ENCODE measurements around the gene DIRAS1.
A peak's percentile ranks its signal among the peaks of the same experiment; 100 is the strongest.

The DIRAS1 gene

DNA sequence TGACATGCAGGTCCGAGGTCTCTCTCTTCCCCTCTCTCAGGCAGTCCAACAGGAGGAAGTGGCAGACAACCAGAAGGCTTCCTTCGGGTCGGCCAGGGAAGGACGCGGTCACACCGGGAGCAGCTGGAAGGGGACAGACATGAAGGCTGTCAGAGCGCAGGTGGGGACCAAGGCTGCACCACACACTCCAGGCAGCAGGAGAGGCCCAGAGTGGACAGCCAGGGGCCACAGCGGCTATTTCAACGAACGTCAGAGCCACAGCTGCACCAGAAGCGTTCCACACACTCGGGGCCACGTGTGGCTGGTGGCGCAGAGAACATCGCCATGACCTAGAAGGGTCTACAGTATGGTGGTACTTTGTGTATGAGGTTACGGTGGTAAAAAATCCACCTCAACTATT, 34.6 kb upstream of the DIRAS1 start:
- DNase-seq (ENCODE audit: low read depth in 2 of 2): no peak

GRCh38 chr19:2755448-2755705, 34.2 kb upstream of the DIRAS1 start:
- DNase-seq (ENCODE audit: low read depth in 2 of 2): no peak

- DNase-seq (ENCODE audit: low read depth in 2 of 2): no peak
Observed at GRCh38 chr19:2754659-2755447, 33.7 kb upstream of the DIRAS1 start.

DNA sequence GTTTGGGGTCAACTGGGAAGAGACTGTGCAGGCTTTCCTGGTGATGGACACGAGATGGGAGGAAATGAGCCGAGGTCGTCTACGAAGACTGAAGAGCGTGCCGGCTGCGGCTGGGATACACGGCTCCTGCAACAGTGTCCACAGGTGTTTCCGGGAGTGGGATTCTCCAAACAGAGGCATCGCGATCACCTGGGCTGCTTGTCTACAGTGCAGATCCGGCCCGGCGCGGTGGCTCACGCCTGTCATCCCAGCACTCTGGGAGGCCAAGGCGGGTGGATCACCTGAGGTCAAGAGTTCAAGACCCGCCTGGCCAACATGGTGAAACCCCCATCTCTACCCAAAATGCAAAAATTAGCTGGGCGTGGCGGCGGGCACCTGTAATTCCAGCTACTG, 30.3 kb upstream of the DIRAS1 start:
- no peak for DNase-seq (ENCODE audit: low read depth in 2 of 2)

GRCh38 chr19:2750808-2751437, 29.8 kb upstream of the DIRAS1 start:
- DNase-seq (ENCODE audit: low read depth in 2 of 2): no peak

DNA sequence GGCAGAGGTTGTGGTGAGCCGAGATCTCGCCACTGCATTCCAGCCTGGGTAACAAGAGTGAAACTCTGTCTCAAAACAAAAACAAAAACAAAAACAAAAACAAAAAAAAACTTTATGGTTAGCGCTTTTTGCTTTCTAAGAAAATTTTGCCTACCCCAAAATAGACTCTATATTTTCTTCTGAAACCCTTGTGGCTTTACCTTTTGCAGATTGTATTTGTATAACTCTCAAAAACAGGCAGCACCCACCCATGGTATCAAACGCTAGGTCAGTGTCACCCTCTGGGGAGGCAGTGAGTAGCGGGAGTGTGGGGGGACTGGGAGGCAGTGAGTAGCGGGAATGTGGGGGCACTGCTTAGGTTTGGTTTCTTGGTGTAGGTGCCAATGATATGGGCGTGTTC, 26.2 kb upstream of the DIRAS1 start:
- DNase-seq (ENCODE audit: low read depth in 2 of 2): no peak

GRCh38 chr19:2744113-2744512, 22.9 kb upstream of the DIRAS1 start:
- DNase-seq (ENCODE audit: low read depth in 2 of 2): no peak

- no peak for DNase-seq (ENCODE audit: low read depth in 2 of 2)
Observed at GRCh38 chr19:2743099-2743498, 21.9 kb upstream of the DIRAS1 start.

- no peak for DNase-seq (ENCODE audit: low read depth in 2 of 2)
Observed at GRCh38 chr19:2740314-2740656, 19.1 kb upstream of the DIRAS1 start.

- peak; percentile 97 to 99 for DNase-seq (ENCODE audit: low read depth in 2 of 2)
Observed at GRCh38 chr19:2739602-2740313, 18.6 kb upstream of the DIRAS1 start, which contains the start of gene SLC39A3. Gene SLC39A3 (minus strand): TSS chr19:2740017. CDS start chr19:2737257, 2,760 bp downstream.

GRCh38 chr19:2736550-2737190, 15.5 kb upstream of the DIRAS1 start:
- DNase-seq (ENCODE audit: low read depth in 2 of 2): no peak

- DNase-seq (ENCODE audit: low read depth in 2 of 2): no peak
Observed at GRCh38 chr19:2735374-2735773, 14.2 kb upstream of the DIRAS1 start.

DNA sequence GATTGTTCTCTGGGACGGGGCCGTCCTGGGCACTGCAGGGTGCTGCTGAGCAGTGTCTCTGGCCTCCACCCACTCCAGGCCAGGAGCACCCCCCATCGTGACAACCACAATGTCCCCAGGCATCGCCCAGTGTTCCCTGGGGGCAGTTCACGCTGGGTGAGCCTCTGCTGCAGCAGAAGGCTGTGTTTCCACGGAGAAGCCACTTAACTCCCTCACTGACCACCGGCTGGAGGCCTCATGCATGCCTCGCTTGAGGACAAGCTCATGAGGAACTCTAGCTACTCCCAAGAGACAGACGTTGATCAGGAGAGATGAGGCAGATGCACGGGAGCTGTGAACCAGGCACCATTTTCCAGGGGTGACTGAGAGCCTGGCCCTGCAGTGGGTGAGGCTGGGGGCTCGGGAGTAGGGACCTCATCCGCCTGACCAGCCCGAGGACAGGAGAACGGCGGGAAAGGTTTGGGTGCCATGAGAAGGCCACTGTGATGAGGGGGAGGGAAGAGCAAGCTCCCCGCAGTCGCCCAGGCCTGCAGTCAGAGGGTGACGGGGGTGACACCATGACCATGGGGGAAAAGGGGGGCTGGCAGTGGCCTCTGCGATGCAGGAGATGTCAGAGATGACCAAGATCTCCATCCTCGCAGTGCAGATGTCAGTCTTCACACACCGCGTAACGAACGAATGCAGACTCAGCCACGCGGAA, 13.6 kb upstream of the DIRAS1 start:
- no peak for DNase-seq (ENCODE audit: low read depth in 2 of 2)

DNA sequence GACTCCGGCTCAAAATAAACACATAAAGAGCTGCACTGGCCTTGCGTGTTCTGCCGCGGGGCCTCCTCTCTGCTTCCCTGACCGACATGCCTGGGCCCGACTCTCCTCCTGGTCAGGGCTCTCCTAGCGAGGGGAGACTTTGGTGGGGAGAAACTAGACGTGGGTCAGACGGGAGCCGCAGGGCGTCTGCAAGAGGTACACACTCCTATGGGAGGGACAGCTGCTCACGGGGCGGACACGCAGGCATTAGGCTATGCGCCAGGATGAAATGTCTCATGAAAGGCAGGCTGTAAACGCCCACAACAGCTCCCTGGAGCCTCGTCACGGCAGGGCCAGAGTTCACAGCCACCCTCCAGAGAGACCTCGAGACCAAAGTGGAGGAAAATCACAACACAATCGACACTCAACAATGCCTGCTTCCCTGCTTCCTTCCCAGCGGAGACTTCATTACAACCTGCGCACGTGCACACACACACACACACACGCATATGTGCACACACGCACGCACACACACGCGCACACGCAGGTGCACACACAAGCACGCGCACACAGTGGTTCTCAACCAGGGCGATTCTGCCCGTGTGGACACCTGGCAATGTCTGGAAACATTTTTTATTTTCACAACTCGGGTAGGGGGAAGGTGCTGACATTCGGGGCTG, 12.9 kb upstream of the DIRAS1 start:
- no peak for DNase-seq (ENCODE audit: low read depth in 2 of 2)

GRCh38 chr19:2732883-2733282, 11.7 kb upstream of the DIRAS1 start:
- DNase-seq (ENCODE audit: low read depth in 2 of 2): no peak

GRCh38 chr19:2732157-2732725, 11.1 kb upstream of the DIRAS1 start:
- DNase-seq (ENCODE audit: low read depth in 2 of 2): no peak

DNA sequence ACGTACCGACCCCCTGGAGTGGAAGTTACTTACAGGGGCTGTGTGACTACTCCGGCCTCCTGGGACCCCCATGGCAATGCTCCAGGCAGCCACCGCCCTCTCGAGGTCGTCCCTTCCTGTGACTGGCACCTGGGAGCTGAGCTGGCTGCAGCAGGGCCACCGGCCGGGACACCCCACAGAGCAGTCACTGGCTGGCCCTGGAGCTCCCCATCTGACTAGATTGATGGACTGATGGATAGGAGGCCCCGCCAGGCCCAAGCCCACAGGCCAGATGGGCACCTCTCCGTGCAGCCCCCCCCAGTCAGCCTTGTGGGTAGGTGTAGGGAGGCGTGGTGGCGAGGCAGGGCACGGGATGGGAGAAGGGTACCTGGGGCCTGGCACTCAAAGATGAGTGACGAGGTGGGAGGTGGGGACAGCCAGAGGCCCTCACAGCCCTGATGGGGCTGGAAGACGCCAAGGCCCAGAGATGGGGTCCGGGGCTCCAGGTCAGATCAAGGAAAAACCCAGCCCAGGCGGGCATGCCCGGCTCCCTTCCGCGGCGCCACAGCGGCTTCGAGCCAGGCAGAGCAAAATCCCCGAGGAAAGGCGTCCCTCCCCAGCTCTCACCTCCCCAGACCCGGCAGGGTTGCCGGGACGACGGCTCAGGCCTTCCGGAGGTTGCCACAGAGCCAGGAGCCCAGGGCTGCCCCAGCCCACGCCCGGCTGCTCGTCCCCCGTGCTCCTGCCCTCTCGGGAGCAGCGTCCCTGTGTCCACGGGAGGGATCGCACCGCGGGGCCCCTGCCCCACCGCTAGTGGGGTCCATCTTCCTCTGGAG, 10.2 kb upstream of the DIRAS1 start:
- DNase-seq (ENCODE audit: low read depth in 2 of 2): no peak

DNA sequence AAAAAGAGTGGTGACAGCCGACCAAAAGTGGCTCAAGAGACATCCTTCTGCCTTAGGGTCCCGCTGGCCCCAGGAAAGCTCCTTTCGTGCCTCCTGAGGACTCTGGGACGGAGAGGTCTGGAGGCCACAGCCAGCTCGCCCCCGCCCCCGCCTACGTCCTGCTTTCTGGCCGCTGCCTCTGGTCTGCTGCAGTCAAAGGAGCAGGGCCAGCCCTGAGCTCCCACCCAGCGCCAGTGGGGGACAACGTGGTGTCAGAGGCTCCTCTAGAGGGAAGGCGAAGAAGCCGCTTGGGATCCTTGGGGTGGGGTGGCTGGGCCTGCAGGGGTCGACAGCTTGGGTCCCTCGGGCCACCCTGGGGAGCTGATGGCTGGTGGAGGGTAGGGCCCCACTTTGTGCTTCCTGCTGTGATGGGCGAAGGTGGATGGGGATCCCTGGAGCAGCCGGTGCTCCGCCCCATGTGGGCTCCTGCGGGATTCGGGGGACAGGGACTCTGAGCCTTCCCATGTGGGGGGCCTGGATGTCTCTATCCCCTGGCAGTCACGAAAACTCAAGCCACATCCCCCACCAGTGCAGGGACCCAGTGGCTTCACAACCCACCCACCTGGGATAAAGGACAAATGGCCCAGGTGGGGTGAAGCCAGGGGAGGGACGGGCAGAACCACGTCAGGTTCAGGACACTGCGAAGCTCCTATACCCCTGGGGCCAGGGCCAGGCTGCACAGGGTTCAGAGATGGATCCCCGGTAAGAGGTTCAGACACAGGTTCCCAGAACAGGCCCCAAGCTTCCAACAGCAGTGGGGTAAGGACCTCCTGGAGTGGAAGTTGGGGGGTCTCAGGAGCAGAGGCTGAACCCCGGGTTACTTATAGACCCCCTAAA, 9.0 kb upstream of the DIRAS1 start:
- no peak for DNase-seq (ENCODE audit: low read depth in 2 of 2)

DNA sequence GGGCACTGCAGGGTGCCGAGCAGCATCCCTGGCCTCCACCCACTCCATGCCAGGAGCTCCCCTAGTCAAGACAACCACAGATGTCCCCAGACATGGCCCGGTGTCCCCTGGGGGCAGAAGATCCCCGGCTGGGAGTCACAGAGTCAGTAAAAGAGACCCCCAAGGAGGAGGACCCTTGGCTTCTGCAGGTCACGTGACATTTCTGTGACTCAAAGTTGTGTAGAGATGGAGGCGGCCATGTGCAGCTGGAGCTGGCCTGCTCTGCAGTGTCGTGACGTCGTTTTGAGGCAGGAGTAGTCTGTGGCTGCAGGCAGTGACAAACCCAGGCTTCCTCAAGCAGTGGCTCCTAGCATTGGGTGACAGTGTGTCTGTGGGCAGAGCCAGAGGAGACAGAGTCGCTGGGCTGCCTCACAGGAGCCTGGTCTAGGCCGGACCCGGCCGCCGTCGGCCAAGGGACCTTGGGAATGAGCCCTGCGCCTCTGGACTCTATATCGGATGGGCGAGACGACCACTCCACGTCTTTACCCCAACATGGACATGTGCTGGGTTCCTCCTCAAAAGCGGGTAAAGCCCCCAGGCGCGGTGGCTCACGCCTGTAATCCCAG, 7.7 kb upstream of the DIRAS1 start:
- no peak for DNase-seq (ENCODE audit: low read depth in 2 of 2)

All from stimulated activated CD8-positive, alpha-beta memory T cell treated with anti-CD3 and anti-CD28 coated beads, Interleukin-7, amount 100 ng/mL, for 4 hours (primary cell).